H9 (cell line): Measurements from ENCODE around the gene RAB6B. TPM values are rescaled to one million over a fixed set of nuclear protein-coding genes. Genes with fewer than 3 reads are reported as not detected.

Experiments
- DNase-seq: peaks from one replicate; pipeline ENCODE4 v3.0.0-alpha.2; 2017
- H2AFZ ChIP-seq: one replicate; pipeline ENCODE4 v1.6.1; 2013; ENCODE audit warnings: mild to moderate bottlenecking, low read length, control low read depth, moderate library complexity
- H2AK5ac ChIP-seq: 2 replicates; pipeline ENCODE4 v1.6.1; 2013; ENCODE audit warnings: low read length, control low read depth, mixed read lengths; ENCODE audit not compliant: insufficient read length
- H2BK120ac ChIP-seq: one replicate; pipeline ENCODE4 v1.6.1; 2013; ENCODE audit warnings: low read depth, mild to moderate bottlenecking, low read length, control low read depth, inconsistent platforms; ENCODE audit not compliant: poor library complexity, severe bottlenecking
- H2BK12ac ChIP-seq: 2 replicates; pipeline ENCODE4 v1.6.1; 2013; ENCODE audit warnings: low read length, control low read depth, mixed read lengths, low read depth; ENCODE audit not compliant: insufficient read length
- H2BK15ac ChIP-seq: 2 replicates; pipeline ENCODE4 v1.6.1; 2013; ENCODE audit warnings: low read depth, low read length, control low read depth
- H2BK20ac ChIP-seq: one replicate; pipeline ENCODE4 v1.6.1; 2013; ENCODE audit warnings: low read depth, mild to moderate bottlenecking, low read length, control low read depth, inconsistent platforms; ENCODE audit not compliant: poor library complexity, severe bottlenecking
- H2BK5ac ChIP-seq: 2 replicates; pipeline ENCODE4 v1.6.1; 2013; ENCODE audit warnings: low read length, control low read depth, mixed read lengths; ENCODE audit not compliant: insufficient read length
- H3K14ac ChIP-seq: 2 replicates; pipeline ENCODE4 v1.6.1; 2013; ENCODE audit warnings: low read length, control low read depth; ENCODE audit not compliant: insufficient read depth
- H3K18ac ChIP-seq: 2 replicates; pipeline ENCODE4 v1.6.1; 2013; ENCODE audit warnings: low read depth, mild to moderate bottlenecking, mixed read lengths, low read length, control low read depth; ENCODE audit not compliant: insufficient read length
- H3K23ac ChIP-seq: 2 replicates; pipeline ENCODE4 v1.6.1; 2013; ENCODE audit warnings: low read length, control low read depth, mixed read lengths, low read depth; ENCODE audit not compliant: insufficient read length
- H3K23me2 ChIP-seq: 2 replicates; pipeline ENCODE4 v1.6.1; 2013; ENCODE audit warnings: low read depth, mild to moderate bottlenecking, mixed read lengths, low read length, control low read depth; ENCODE audit not compliant: insufficient read length, poor library complexity, severe bottlenecking
- H3K27ac ChIP-seq: 2 replicates; pipeline ENCODE4 v1.5.1; 2013; ENCODE audit warnings: low read length, control low read depth, mixed read lengths, low read depth; ENCODE audit not compliant: insufficient read length
- H3K27me3 ChIP-seq: 2 replicates; pipeline ENCODE4 v1.6.1; 2013; ENCODE audit warnings: low read length, control low read depth, inconsistent platforms; ENCODE audit not compliant: insufficient read depth
- H3K4ac ChIP-seq: 2 replicates; pipeline ENCODE4 v1.6.1; 2013; ENCODE audit warnings: low read depth, mild to moderate bottlenecking, control low read depth, inconsistent platforms, low read length, moderate library complexity
- H3K4me1 ChIP-seq: 2 replicates; pipeline ENCODE4 v1.6.1; 2013; ENCODE audit warnings: low read length, control low read depth, inconsistent platforms; ENCODE audit not compliant: insufficient read depth
- H3K4me2 ChIP-seq: 2 replicates; pipeline ENCODE4 v1.6.1; 2013; ENCODE audit warnings: low read length, control low read depth, mixed read lengths; ENCODE audit not compliant: insufficient read length, insufficient read depth
- H3K56ac ChIP-seq: 2 replicates; pipeline ENCODE4 v1.6.1; 2013; ENCODE audit warnings: low read depth, mild to moderate bottlenecking, mixed read lengths, low read length, control low read depth; ENCODE audit not compliant: insufficient read length
- H3K79me1 ChIP-seq: 2 replicates; pipeline ENCODE4 v1.6.1; 2013; ENCODE audit warnings: low read depth, mild to moderate bottlenecking, moderate library complexity, low read length, control low read depth, inconsistent platforms; ENCODE audit not compliant: insufficient read depth, poor library complexity, severe bottlenecking
- H3K79me2 ChIP-seq: 2 replicates; pipeline ENCODE4 v1.6.1; 2013; ENCODE audit warnings: low read length, control low read depth, inconsistent platforms; ENCODE audit not compliant: insufficient read depth
- H3K9ac ChIP-seq: 2 replicates; pipeline ENCODE4 v1.6.1; 2013; ENCODE audit warnings: low read length, control low read depth, mixed read lengths; ENCODE audit not compliant: insufficient read length; ENCODE audit errors: extremely low read depth
- H3K9me3 ChIP-seq: one replicate; pipeline ENCODE4 v1.6.1; 2013; ENCODE audit warnings: low read depth, low read length, inconsistent platforms; ENCODE audit not compliant: control insufficient read depth
- H3T11ph ChIP-seq: one replicate; pipeline ENCODE4 v1.6.1; 2013; ENCODE audit warnings: mild to moderate bottlenecking, low read length, control low read depth, inconsistent platforms
- H4K20me1 ChIP-seq: one replicate; pipeline ENCODE4 v1.6.1; 2013; ENCODE audit not compliant: control insufficient read depth, insufficient read length, insufficient read depth
- H4K5ac ChIP-seq: 2 replicates; pipeline ENCODE4 v1.6.1; 2013; ENCODE audit warnings: low read depth, mild to moderate bottlenecking, mixed read lengths, low read length, control low read depth; ENCODE audit not compliant: insufficient read length
- H4K8ac ChIP-seq: replicated peaks from 2 replicates; pipeline ENCODE4 v1.6.1; 2013; ENCODE audit warnings: low read length, control low read depth, mixed read lengths, low read depth; ENCODE audit not compliant: insufficient read length
- H4K91ac ChIP-seq: 2 replicates; pipeline ENCODE4 v1.6.1; 2013; ENCODE audit warnings: low read depth, mild to moderate bottlenecking, moderate library complexity, mixed read lengths, low read length, control low read depth; ENCODE audit not compliant: insufficient read length
- H3K27ac Mint-ChIP-seq, 3 experiments: 2 replicates in 2 of 3; 3 replicates in 1 of 3; pipeline ENCODE4 v1.8.0; 2020 to 2021; ENCODE audit warnings: mixed read lengths in 3 of 3, mild to moderate bottlenecking in 1 of 3, moderate library complexity in 1 of 3
- H3K27me3 Mint-ChIP-seq: 2 replicates; pipeline ENCODE4 v1.8.0; 2021; ENCODE audit warnings: low read depth, mild to moderate bottlenecking, moderate library complexity, mixed read lengths
- H3K36me3 Mint-ChIP-seq, 3 experiments: 2 replicates in 2 of 3; 3 replicates in 1 of 3; pipeline ENCODE4 v1.8.0; 2020 to 2021; ENCODE audit warnings: low read depth in 3 of 3, mixed read lengths in 3 of 3; ENCODE audit not compliant: insufficient read depth in 1 of 3
- H3K4me1 Mint-ChIP-seq, 2 experiments: 2 replicates each; pipeline ENCODE4 v1.8.0; 2020; ENCODE audit warnings: mixed read lengths in 2 of 2
- H3K4me3 Mint-ChIP-seq, 2 experiments: 2 replicates in 1 of 2; 3 replicates in 1 of 2; pipeline ENCODE4 v1.8.0; 2020 to 2021; ENCODE audit warnings: mild to moderate bottlenecking in 2 of 2, mixed read lengths in 2 of 2, moderate library complexity in 1 of 2
- H3K9me3 Mint-ChIP-seq, 2 experiments: 2 replicates in 1 of 2; 3 replicates in 1 of 2; pipeline ENCODE4 v1.8.0; 2020; ENCODE audit warnings: mild to moderate bottlenecking in 2 of 2, mixed read lengths in 2 of 2, moderate library complexity in 1 of 2
- CTCF ChIP-seq: fragments of 200-600 bp; sonication (generic); conservative IDR thresholded peaks from 3 replicates; pipeline ENCODE4 v1.8.0; 2021; ENCODE audit warnings: antibody characterized with exemption, mild to moderate bottlenecking
- WGBS: extraction: QIAGEN DNeasy Blood & Tissue Kit; methylation state at CpG from one replicate; pipeline ENCODE4 v1.1.7; 2013; ENCODE audit warnings: missing lambda C conversion rate, low lambda C conversion rate, mixed read lengths; ENCODE audit not compliant: insufficient read length; ENCODE audit errors: extremely low coverage; 5-methylcytosine and 5-hydroxymethylcytosine counted together
- total RNA-seq: library from RNA; stranded (reverse); gene quantifications from 2 replicates; pipeline ENCODE4 v1.2.1, GENCODE V29; 2021

The RAB6B gene
- total RNA-seq, 1 experiment from 2014 or later = 12.3 TPM

- no peak overlapping the region for H2BK120ac ChIP-seq
- no peaks in the 10 kb centered on the region for H4K20me1 ChIP-seq
- H3K79me2 ChIP-seq = no peaks in the 10 kb centered on the region
- H3K9ac ChIP-seq = no peak overlapping the region
- H3K27ac ChIP-seq = no peak overlapping the region
- no peak for DNase-seq
- H3K27me3 ChIP-seq = no peaks in the 10 kb centered on the region
- H3K56ac ChIP-seq = no peak overlapping the region
- H3K4me1 Mint-ChIP-seq = peaks cover 19 to 22% of the 10 kb centered on the region in 2 experiments
- no peak overlapping the region for H3K14ac ChIP-seq
- H2BK5ac ChIP-seq = no peak overlapping the region
- H2BK15ac ChIP-seq = no peak overlapping the region
- no peak overlapping the region for H4K5ac ChIP-seq
- H3K27ac Mint-ChIP-seq = peak overlapping the region; percentile 21 to 89 (median 83); a peak in 4 of 7 replicates
- no peak overlapping the region for H2AK5ac ChIP-seq
- H3K4ac ChIP-seq = no peak overlapping the region
- no CpG with 5 or more reads among the region's 3 CpGs for WGBS
- peaks cover 34 to 73% (median 47%) of the 10 kb centered on the region in 3 experiments for H3K36me3 Mint-ChIP-seq
- no peak overlapping the region for H2BK12ac ChIP-seq
- H3T11ph ChIP-seq = no peak overlapping the region
- no peak overlapping the region for H3K18ac ChIP-seq
- no peak overlapping the region for H3K4me2 ChIP-seq
- H3K4me3 Mint-ChIP-seq = 0 out of 5 replicates have a peak overlapping the region, but pooled peaks of 1 of the 2 experiments have one; percentile 3
- H3K23me2 ChIP-seq = no peaks in the 10 kb centered on the region
- no peaks in the 10 kb centered on the region for H3K9me3 ChIP-seq
- H2AFZ ChIP-seq = no peak overlapping the region
- TF ChIP-seq CTCF = no peak
- no peak overlapping the region for H4K91ac ChIP-seq
- no peaks in the 10 kb centered on the region for H3K27me3 Mint-ChIP-seq
- H3K9me3 Mint-ChIP-seq = no peaks in the 10 kb centered on the region
- no peak overlapping the region for H4K8ac ChIP-seq
- no peaks in the 10 kb centered on the region; the same call in 1 of the 2 replicates for H3K4me1 ChIP-seq
- H2BK20ac ChIP-seq = no peak overlapping the region
- H3K23ac ChIP-seq = no peak overlapping the region
- H3K79me1 ChIP-seq = no peaks in the 10 kb centered on the region
These were observed 74.6 kb downstream of the RAB6B start for GRCh38 chr3:133820889-133821675.
